Upper lobe of right lung (tissue), 1 donor: ENCODE data around the gene TTYH1. TPM values are rescaled to one million over a fixed set of nuclear protein-coding genes. Genes with fewer than 3 reads are reported as not detected.

Experiments
- ATAC-seq: fragments of 200-7000 bp; cut with Tn5 transposase; one replicate; pipeline ENCODE4 v1.9.1; 2020; ENCODE audit warnings: mild to moderate bottlenecking, moderate library complexity
- DNase-seq: peaks from one replicate; pipeline ENCODE4 v3.0.0-alpha.2; 2020
- H3K27ac ChIP-seq: fragments of 200-600 bp; one replicate; pipeline ENCODE4 v1.8.0; 2022
- H3K27me3 ChIP-seq: fragments of 200-600 bp; one replicate; pipeline ENCODE4 v1.8.0; 2022; ENCODE audit warnings: mild to moderate bottlenecking
- H3K36me3 ChIP-seq: fragments of 200-600 bp; one replicate; pipeline ENCODE4 v1.8.0; 2022
- H3K4me1 ChIP-seq: fragments of 200-600 bp; one replicate; pipeline ENCODE4 v1.8.0; 2022
- H3K4me3 ChIP-seq: fragments of 200-600 bp; one replicate; pipeline ENCODE4 v1.8.0; 2022; ENCODE audit warnings: mild to moderate bottlenecking
- H3K9me3 ChIP-seq: fragments of 200-600 bp; one replicate; pipeline ENCODE4 v1.8.0; 2022
- CTCF ChIP-seq: fragments of 200-600 bp; IDR thresholded peaks from one replicate; pipeline ENCODE4 v1.8.0; 2022; ENCODE audit warnings: antibody characterized with exemption
- intact Hi-C: fragments of 100-400 bp; cut with DNase I; formaldehyde crosslinking; loops from one replicate; pipeline ENCODE4 v1.11.0; 2022
- total RNA-seq: library from RNA; stranded (reverse); fragmentation: NEBNext Ultra II Directional; extraction: Animal tissue kit (Norgen Biotek cat#: 25700); gene quantifications from one replicate; pipeline ENCODE4 v1.2.1, GENCODE V29; 2021
- donor health status: DM: no; HTN: yes; CAD: no; lungs with severe emphysema.

The TTYH1 gene
- total RNA-seq, 1 donor from 2014 or later = not detected

- no peak for DNase-seq
- TF ChIP-seq CTCF = no peak
- Histone ChIP-seq H3K4me3 (no peak overlapping the region), H3K27ac (no peak overlapping the region), H3K36me3 (no peaks in the 10 kb centered on the region), H3K9me3 (no peaks in the 10 kb centered on the region), H3K27me3 (peaks cover 79% of the 10 kb centered on the region), H3K4me1 (no peaks in the 10 kb centered on the region)
- intact Hi-C loops = no loop called here
- ATAC-seq = no peak
Measured at GRCh38 chr19:54418930-54419800, 3.9 kb downstream of the TTYH1 start.

- H3K4me1 ChIP-seq = no peaks in the 10 kb centered on the region
- H3K4me3 ChIP-seq = no peak overlapping the region
- no peaks in the 10 kb centered on the region for H3K9me3 ChIP-seq
- ATAC-seq (no peak), DNase-seq (no peak)
- intact Hi-C loops = no loop called here
- no peak for TF ChIP-seq CTCF
- peaks cover 80% of the 10 kb centered on the region for H3K27me3 ChIP-seq
- H3K36me3 ChIP-seq = no peaks in the 10 kb centered on the region
- H3K27ac ChIP-seq = no peak overlapping the region
Measured at GRCh38 chr19:54420068-54420382, 4.8 kb downstream of the TTYH1 start.

GRCh38 chr19:54420383-54421168, 5.3 kb downstream of the TTYH1 start:
- intact Hi-C loops = no loop called here
- no peak overlapping the region for H3K4me3 ChIP-seq
- no peak for ATAC-seq
- H3K36me3 ChIP-seq = no peaks in the 10 kb centered on the region
- no peaks in the 10 kb centered on the region for H3K4me1 ChIP-seq
- H3K27ac ChIP-seq = no peak overlapping the region
- no peaks in the 10 kb centered on the region for H3K9me3 ChIP-seq
- H3K27me3 ChIP-seq = peaks cover 78% of the 10 kb centered on the region
- DNase-seq = no peak
- no peak for TF ChIP-seq CTCF

GRCh38 chr19:54421169-54421516, 5.9 kb downstream of the TTYH1 start:
- H3K27me3 ChIP-seq = peaks cover 78% of the 10 kb centered on the region
- H3K27ac ChIP-seq = no peak overlapping the region
- intact Hi-C loops = no loop called here
- no peaks in the 10 kb centered on the region for H3K9me3 ChIP-seq
- no peaks in the 10 kb centered on the region for H3K36me3 ChIP-seq
- ATAC-seq (no peak), DNase-seq (no peak)
- no peaks in the 10 kb centered on the region for H3K4me1 ChIP-seq
- H3K4me3 ChIP-seq = no peak overlapping the region
- TF ChIP-seq CTCF = no peak

- ATAC-seq = no peak
- no peak for DNase-seq
- TF ChIP-seq CTCF = no peak
- Histone ChIP-seq H3K27me3 (peaks cover 78% of the 10 kb centered on the region), H3K36me3 (no peaks in the 10 kb centered on the region), H3K4me3 (no peak overlapping the region), H3K9me3 (no peaks in the 10 kb centered on the region), H3K27ac (no peak overlapping the region), H3K4me1 (no peaks in the 10 kb centered on the region)
- intact Hi-C loops = no loop called here
Measured at GRCh38 chr19:54421521-54421920, 6.3 kb downstream of the TTYH1 start.
